GM12891 (cell line): ENCODE measurements around the gene SLCO4A1.

Source experiments
- POLR2A ChIP-seq: IDR thresholded peaks from 2 replicates; pipeline ENCODE4 v1.6.1; 2011; ENCODE audit warnings: low read depth, low read length, control low read depth
- POLR2AphosphoS5 ChIP-seq: IDR thresholded peaks from 2 replicates; pipeline ENCODE4 v1.6.1; 2011; ENCODE audit warnings: low read depth, low read length, control low read depth
- POU2F2 ChIP-seq: IDR thresholded peaks from 2 replicates; pipeline ENCODE4 v1.6.1; 2011; ENCODE audit warnings: low read depth, mild to moderate bottlenecking, control low read depth, low read length, moderate library complexity

DNA sequence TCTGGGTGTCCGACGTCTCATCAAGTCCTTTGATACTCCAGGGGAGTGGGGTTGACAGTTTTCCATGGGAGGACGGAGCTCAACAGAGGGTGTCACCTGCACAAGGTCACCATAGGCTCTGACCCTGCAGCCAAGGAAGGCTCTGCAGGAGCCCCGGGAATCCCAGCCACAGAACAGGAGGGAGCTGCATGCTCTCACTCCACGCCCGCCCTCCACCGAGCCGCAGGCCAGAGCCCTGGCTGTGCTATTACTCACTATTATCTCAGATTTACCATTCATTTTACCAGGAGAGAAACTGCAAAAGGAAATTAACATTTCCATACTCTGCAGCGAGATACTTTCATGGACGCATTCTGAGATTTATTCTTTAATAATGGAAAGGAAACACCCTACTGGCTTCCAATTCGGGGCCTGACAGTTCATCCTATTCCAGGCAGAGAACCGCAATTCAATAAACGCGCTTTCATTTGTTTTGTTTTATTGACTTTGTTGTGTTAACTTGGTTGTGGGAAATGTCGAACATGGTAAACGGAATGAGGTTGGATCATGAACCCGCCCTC lies 48.0 kb downstream of the SLCO4A1 start:
- TF ChIP-seq POLR2A (no peak), POU2F2 (no peak), POLR2AphosphoS5 (no peak)
